Measurements from ENCODE around the gene TCERG1.

DNA sequence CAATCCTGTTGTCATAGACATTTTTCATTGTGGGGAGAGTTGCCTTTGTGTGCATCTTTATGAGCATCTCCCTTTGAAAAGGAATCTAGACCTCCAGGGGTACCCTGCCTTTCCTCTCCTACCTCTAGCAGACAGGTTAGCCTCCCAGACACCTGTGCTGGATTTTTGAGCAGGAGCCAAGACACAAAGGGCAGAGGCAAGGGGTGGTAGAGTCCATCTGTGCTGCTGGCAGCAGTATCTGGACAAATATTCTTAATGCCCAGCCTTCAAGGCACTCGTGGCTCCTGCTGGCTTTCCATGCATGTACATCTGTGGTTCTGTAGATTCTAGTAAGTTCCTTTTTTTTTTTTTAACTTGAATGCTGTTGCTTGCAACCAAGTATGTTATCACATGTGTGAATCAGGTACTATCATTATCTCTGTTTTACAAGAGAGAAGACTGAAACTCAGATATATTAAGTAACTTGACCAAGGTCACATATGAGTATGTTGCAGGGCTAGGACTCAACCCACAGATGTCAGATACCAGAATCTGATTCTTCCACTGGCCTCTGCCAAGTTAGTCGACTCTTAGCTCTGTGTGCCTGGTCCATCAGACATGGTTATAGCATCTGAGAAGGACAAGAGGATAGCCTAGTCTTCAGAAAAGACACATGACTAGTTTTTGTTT is 101.8 kb downstream of the TCERG1 start:
- TF ChIP-seq CREB1 (IDR thresholded peaks at IDR 0.05; ENCODE audit: low read depth) (no peak), YY1 (IDR thresholded peaks at IDR 0.05; ENCODE audit: low read depth) (no peak), ZBTB7A (IDR thresholded peaks at IDR 0.05; ENCODE audit: low read depth) (no peak), RAD21 (IDR thresholded peaks at IDR 0.05; ENCODE audit: low read depth) (no peak), EP300 (IDR thresholded peaks at IDR 0.05; ENCODE audit: borderline replicate concordance) (no peak), FOXM1 (IDR thresholded peaks at IDR 0.05; ENCODE audit: borderline replicate concordance, low read depth) (no peak), TCF12 (IDR thresholded peaks at IDR 0.05; ENCODE audit: low read depth) (no peak), TAF1 (IDR thresholded peaks at IDR 0.05; ENCODE audit: low read depth) (no peak)
- TF ChIP-seq, protein P1, sequence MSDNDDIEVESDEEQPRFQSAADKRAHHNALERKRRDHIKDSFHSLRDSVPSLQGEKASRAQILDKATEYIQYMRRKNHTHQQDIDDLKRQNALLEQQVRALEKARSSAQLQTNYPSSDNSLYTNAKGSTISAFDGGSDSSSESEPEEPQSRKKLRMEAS (IDR thresholded peaks at IDR 0.05) = no peak

Measured in Ishikawa (cell line).